Erythroblast (primary cell): ENCODE data around the gene MAEL.

Experiments
- GATA1 ChIP-seq: IDR thresholded peaks from 2 replicates; pipeline ENCODE4 v1.6.1; 2011; ENCODE audit warnings: low read depth, mild to moderate bottlenecking, control low read depth, low read length, moderate library complexity
- POLR2A ChIP-seq: IDR thresholded peaks from 2 replicates; pipeline ENCODE4 v1.6.1; 2011; ENCODE audit warnings: mild to moderate bottlenecking, low read length

DNA sequence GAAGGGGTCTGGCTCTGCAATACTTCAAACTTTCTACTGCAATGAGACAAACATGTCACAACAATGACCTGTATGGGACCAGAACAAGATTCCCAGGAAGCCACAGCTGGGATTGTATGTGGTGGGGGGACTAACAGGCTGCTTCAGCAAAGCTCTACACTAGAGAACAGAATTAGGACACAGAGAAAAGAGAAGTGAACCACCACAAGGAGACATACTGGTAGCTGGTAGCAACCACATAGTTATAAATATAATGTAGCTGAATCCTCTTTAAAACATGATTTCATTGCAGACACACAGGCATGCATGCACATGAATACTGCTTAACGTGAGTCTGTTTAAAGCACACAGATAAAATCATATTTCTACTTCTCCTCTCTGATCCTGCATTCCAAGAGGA lies 10.3 kb upstream of the MAEL start:
- TF ChIP-seq POLR2A, result no peak
- TF ChIP-seq GATA1, result no peak
